ENCODE data around the gene HLA-DMB. TPM values are rescaled to one million over a fixed set of nuclear protein-coding genes. Genes with fewer than 3 reads are reported as not detected.

The HLA-DMB gene
- polyA plus RNA-seq, 1 of the 3 experiments (the other 2 are of a cell fraction) = not detected

DNA sequence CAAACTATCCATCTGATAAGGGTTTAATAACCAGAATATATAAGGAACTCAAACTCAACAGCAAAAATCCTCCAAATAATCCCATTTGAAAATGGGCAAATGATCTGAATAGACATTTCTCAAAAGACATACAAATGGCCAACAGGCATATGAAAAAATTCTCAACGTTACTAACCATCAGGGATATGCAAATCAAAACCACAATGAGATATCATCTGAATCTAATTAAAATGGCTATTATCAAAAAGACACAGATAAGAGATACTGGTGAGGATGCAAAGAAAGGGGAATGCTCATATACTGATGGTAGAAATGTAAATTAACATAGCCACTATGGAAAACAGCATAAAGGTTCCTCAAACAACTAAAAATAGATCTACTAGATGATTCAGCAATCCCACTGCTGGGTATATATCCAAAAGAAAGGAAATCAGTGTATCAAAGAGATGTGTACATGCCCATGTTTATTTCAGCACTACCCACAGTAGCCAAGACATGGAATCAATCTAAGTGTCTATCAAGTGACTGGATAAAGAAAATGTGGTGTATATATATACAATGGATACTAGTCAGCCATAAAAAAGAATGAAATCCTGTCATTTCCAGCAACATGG is 21.5 kb upstream of the HLA-DMB start (continued):
- TF ChIP-seq, protein P1, sequence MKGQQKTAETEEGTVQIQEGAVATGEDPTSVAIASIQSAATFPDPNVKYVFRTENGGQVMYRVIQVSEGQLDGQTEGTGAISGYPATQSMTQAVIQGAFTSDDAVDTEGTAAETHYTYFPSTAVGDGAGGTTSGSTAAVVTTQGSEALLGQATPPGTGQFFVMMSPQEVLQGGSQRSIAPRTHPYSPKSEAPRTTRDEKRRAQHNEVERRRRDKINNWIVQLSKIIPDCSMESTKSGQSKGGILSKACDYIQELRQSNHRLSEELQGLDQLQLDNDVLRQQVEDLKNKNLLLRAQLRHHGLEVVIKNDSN (IDR thresholded peaks at IDR 0.05; ENCODE audit: borderline replicate concordance, low read depth) = no peak
- no peak for TF ChIP-seq CHD2 (IDR thresholded peaks at IDR 0.05; ENCODE audit: low read length, partially characterized antibody)
- TF ChIP-seq, protein P2, sequence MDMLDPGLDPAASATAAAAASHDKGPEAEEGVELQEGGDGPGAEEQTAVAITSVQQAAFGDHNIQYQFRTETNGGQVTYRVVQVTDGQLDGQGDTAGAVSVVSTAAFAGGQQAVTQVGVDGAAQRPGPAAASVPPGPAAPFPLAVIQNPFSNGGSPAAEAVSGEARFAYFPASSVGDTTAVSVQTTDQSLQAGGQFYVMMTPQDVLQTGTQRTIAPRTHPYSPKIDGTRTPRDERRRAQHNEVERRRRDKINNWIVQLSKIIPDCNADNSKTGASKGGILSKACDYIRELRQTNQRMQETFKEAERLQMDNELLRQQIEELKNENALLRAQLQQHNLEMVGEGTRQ (IDR thresholded peaks at IDR 0.05; ENCODE audit: borderline replicate concordance, low read depth, low read length) = no peak
- no peak for TF ChIP-seq NFIC (IDR thresholded peaks at IDR 0.05; ENCODE audit: borderline replicate concordance)
- TF ChIP-seq NRF1 (IDR thresholded peaks at IDR 0.05; ENCODE audit: low read depth, low read length) = no peak
- no peak for TF ChIP-seq FOSL2 (IDR thresholded peaks at IDR 0.05; ENCODE audit: borderline replicate concordance, low read depth)
- no peak for TF ChIP-seq GABPA (IDR thresholded peaks at IDR 0.05; ENCODE audit: low read depth)
- TF ChIP-seq RXRA (IDR thresholded peaks at IDR 0.05; ENCODE audit: borderline replicate concordance, low read depth) = no peak
- TF ChIP-seq RFX5 (IDR thresholded peaks at IDR 0.05; ENCODE audit: low read length) = no peak

GRCh38 chr6:32960563-32960962 is 19.7 kb upstream of the HLA-DMB start:
- POLR2A ChIA-PET = no interaction called here
- no peaks in the 10 kb centered on the region; a peak in 1 of 4 replicates for H3K4me1 ChIP-seq (ENCODE audit: control insufficient read depth in 1 of 2, insufficient read depth in 2 of 2, low read depth in 1 of 2, low read length in 1 of 2)
- no peaks in the 10 kb centered on the region for H3K36me3 ChIP-seq (replicated peaks in 1 of 2; ENCODE audit: control insufficient read depth in 1 of 2, insufficient read depth in 2 of 2, low read length in 1 of 2)
- 91% methylated on average over 5 of the region's 5 CpGs for WGBS (ENCODE audit: low lambda C conversion rate)
- CTCF ChIA-PET = interaction anchor here (1.4 kb wide), 1 partner anchor 74 kb away, joined by 6 read pairs; no protein-coding TSS in a partner anchor
- H3K27me3 ChIP-seq (ENCODE audit: insufficient read depth) = no peaks in the 10 kb centered on the region
- TF ChIP-seq FOXM1 (IDR thresholded peaks at IDR 0.05; ENCODE audit: low read depth) = no peak
- no peak for TF ChIP-seq FOXJ3 (CRISPR knock-in tag; IDR thresholded peaks at IDR 0.05)
- no peak for TF ChIP-seq YY1 (IDR thresholded peaks at IDR 0.05; ENCODE audit: low read depth)
- TF ChIP-seq, protein P3, sequence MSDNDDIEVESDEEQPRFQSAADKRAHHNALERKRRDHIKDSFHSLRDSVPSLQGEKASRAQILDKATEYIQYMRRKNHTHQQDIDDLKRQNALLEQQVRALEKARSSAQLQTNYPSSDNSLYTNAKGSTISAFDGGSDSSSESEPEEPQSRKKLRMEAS (IDR thresholded peaks at IDR 0.05; ENCODE audit: low read depth) = no peak
- TF ChIP-seq RCOR1 (IDR thresholded peaks at IDR 0.05; ENCODE audit: low read length) = no peak
- no peak for TF ChIP-seq ELF1 (IDR thresholded peaks at IDR 0.05)
- TF ChIP-seq RFX5 (IDR thresholded peaks at IDR 0.05; ENCODE audit: low read length) = no peak
- TF ChIP-seq, protein P1 (IDR thresholded peaks at IDR 0.05; ENCODE audit: borderline replicate concordance, low read depth) = no peak
- TF ChIP-seq NRF1 (IDR thresholded peaks at IDR 0.05; ENCODE audit: low read depth, low read length) = no peak
- TF ChIP-seq POLR2AphosphoS5 (IDR thresholded peaks at IDR 0.05; ENCODE audit: low read depth, low read length) = no peak
- no peak for TF ChIP-seq IRF3 (IDR thresholded peaks at IDR 0.05; ENCODE audit: low read depth, low read length)
- TF ChIP-seq CHD2 (IDR thresholded peaks at IDR 0.05; ENCODE audit: low read length, partially characterized antibody) = no peak
- no peak for TF ChIP-seq NFIC (IDR thresholded peaks at IDR 0.05; ENCODE audit: borderline replicate concordance)
- H3K79me2 ChIP-seq (ENCODE audit: insufficient read depth) = peaks cover 8% of the 10 kb centered on the region; the same call in 1 of the 2 replicates
- H3K9me3 ChIP-seq = no peaks in the 10 kb centered on the region
- H4K20me1 ChIP-seq (ENCODE audit: insufficient read depth) = no peaks in the 10 kb centered on the region
- no peaks in the 10 kb centered on the region for H3F3A ChIP-seq (replicated peaks; ENCODE audit: insufficient read depth)
- DNase-seq = no peak
- no peak overlapping the region for H3K9ac ChIP-seq
- no peak overlapping the region for H2AFZ ChIP-seq (ENCODE audit: low read depth)
- H3K27ac ChIP-seq (ENCODE audit: low read depth in 2 of 2, low read length in 1 of 2) = no peak overlapping the region
- no peak overlapping the region for H3K4me2 ChIP-seq
- H3K4me3 ChIP-seq (ENCODE audit: low read depth in 2 of 2, low read length in 1 of 2) = no peak overlapping the region
- H3K9me2 ChIP-seq = no peaks in the 10 kb centered on the region

All from SK-N-SH (cell line).